ENCODE results near the gene MAP3K3.

Gene MAP3K3

DNA sequence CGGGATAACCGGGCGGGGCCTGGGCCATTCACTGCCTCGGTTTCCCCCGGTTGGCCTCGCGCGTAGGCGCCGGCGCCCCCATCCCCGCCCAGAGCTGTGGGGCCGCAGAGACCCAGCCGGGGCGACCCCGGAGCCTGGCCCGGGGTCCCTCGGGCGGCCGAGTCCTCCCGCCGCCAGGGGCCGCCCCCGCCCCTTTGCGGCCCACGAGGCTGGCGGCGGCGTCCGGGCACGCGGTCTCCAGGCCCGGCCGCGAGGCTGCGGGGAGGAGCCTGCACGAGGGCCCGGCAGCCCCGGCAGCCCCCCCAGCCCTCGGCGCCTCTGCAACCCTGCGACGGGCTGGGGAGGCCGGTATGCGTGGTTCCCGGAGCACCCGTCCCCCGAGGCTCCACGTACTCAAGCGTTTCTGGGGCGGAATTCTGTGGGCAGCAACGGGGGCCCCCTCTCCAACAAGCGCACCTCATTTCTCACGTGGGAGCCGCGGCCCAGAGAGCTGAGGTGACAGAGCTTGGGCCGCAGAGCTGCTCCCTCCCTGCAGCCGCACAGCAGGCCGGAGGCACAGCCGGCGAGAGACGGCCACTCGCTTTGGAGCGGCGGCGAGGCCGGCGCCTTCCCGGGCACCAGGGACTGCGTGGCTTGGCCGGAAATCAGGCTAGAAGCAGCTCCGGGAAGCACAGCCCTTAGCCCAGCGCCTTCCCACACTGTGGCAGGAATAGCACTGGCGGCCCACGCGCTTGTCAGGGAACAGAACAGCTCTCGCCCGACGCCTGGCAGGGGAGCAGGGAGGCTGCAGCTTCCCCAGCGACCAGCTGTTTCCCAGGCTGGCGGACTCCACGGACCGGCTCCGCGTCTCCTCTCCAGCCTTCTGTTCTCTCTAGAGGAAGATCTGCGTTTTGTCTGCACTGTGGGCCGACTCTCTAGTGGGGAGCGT is 78.6 kb downstream of the MAP3K3 start:
- peak overlapping the region; percentile 70 for H3K4me3 ChIP-seq (ENCODE audit: low read depth, low read length)
- H3K27me3 ChIP-seq (ENCODE audit: control insufficient read depth, insufficient read depth, low read length): no peaks in the 10 kb centered on the region
- peak overlapping the region; percentile 88 for H3K9ac ChIP-seq (ENCODE audit: low read length)
- H3K36me3 ChIP-seq (ENCODE audit: control insufficient read depth, insufficient read depth, low read length): peaks cover 31% of the 10 kb centered on the region
- H3K27ac ChIP-seq (ENCODE audit: low read depth, low read length): peak overlapping the region; percentile 84
- H3K4me1 ChIP-seq (ENCODE audit: control insufficient read depth, insufficient read depth, low read length): peaks cover 39% of the 10 kb centered on the region
- no peaks in the 10 kb centered on the region for H3K9me3 ChIP-seq (ENCODE audit: control insufficient read depth, insufficient read depth, low read depth, low read length)

DNA sequence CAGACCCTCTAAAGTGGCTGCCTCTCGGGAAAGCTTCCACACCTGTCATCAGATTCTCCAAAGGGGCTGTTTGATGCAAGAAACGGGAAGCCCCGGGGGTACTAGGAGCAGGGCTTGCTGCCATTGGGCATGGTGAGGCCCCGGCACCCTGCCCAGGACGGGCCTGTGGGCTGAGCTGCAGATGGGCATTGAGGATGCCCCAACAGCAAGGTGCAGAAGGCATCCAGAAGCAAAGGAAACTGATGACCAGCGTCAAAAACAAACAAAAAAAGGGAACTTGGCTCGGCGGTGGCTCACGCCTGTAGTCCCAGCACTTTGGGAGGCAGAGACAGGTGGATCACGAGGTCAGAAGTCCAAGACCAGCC is 79.2 kb downstream of the MAP3K3 start:
- H3K27ac ChIP-seq (ENCODE audit: low read depth, low read length): no peak overlapping the region
- H3K27me3 ChIP-seq (ENCODE audit: control insufficient read depth, insufficient read depth, low read length): no peaks in the 10 kb centered on the region
- peaks cover 39% of the 10 kb centered on the region for H3K4me1 ChIP-seq (ENCODE audit: control insufficient read depth, insufficient read depth, low read length)
- H3K4me3 ChIP-seq (ENCODE audit: low read depth, low read length): peak overlapping the region; percentile 70
- H3K9me3 ChIP-seq (ENCODE audit: control insufficient read depth, insufficient read depth, low read depth, low read length): no peaks in the 10 kb centered on the region
- H3K36me3 ChIP-seq (ENCODE audit: control insufficient read depth, insufficient read depth, low read length): peaks cover 37% of the 10 kb centered on the region
- peak overlapping the region; percentile 88 for H3K9ac ChIP-seq (ENCODE audit: low read length)

DNA sequence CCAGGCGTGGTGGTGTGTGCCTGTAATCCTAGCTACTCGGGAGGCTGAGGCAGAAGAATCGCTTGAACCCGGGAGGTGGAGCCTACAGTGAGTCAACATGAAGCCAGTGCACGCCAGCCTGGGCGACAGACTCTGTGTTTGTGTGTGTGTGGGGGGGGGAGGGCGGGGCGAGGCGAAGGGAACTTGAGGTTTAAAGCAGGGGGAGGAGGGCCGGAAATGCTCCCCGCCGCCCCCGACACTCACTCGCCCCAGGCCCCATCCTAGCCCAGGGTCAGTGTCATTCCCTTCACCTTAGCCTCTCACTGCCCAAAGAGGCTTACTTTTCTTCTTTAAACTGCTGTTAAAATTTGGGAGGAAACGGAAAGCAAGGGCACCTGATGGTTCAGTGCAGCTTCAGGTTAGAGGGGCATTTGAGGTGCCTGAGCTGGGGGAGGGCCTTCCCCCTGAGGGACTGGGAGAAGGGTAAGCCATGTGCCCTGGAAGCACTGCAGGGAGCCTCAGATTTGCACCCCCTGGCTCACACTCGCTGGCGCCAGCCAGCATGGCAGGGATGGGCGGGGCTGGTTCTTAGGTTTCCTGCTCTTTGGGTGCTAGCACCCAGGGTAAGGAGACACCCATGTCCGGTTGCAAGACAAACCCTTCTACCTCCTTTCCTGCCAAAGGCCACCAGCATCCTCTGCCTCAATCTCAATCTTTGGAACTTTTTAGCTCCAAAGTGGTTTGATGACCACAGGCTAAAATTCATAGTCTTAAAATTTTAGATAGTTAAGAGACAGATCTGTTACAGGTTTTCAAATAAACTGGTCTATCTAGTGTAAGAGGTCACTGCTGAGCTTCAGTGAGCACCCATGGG is 79.9 kb downstream of the MAP3K3 start:
- H3K4me1 ChIP-seq (ENCODE audit: control insufficient read depth, insufficient read depth, low read length): peaks cover 35% of the 10 kb centered on the region
- peak overlapping the region; percentile 24 for H3K9ac ChIP-seq (ENCODE audit: low read length)
- peaks cover 36% of the 10 kb centered on the region for H3K36me3 ChIP-seq (ENCODE audit: control insufficient read depth, insufficient read depth, low read length)
- H3K9me3 ChIP-seq (ENCODE audit: control insufficient read depth, insufficient read depth, low read depth, low read length): no peaks in the 10 kb centered on the region
- no peaks in the 10 kb centered on the region for H3K27me3 ChIP-seq (ENCODE audit: control insufficient read depth, insufficient read depth, low read length)
- H3K4me3 ChIP-seq (ENCODE audit: low read depth, low read length): peak overlapping the region; percentile 33; the same call in 1 of the 2 replicates
- no peak overlapping the region for H3K27ac ChIP-seq (ENCODE audit: low read depth, low read length)

DNA sequence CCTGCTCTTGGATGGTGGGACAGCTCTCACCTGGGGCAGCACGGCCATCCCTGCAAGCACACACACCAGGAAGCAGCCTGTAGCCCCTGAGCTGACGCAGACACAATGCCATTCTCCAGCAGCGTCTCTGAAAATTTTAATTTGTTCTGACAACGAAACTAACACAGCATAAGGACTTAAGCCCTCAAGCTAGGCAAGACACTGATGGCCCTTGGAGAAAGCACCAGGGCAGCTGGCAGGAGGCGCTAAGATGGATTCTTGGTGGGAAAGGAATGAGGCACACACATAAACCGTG is 80.5 kb downstream of the MAP3K3 start:
- no peak overlapping the region for H3K4me3 ChIP-seq (ENCODE audit: low read depth, low read length)
- H3K9me3 ChIP-seq (ENCODE audit: control insufficient read depth, insufficient read depth, low read depth, low read length): no peaks in the 10 kb centered on the region
- H3K27ac ChIP-seq (ENCODE audit: low read depth, low read length): no peak overlapping the region
- H3K4me1 ChIP-seq (ENCODE audit: control insufficient read depth, insufficient read depth, low read length): peaks cover 29% of the 10 kb centered on the region
- H3K9ac ChIP-seq (ENCODE audit: low read length): no peak overlapping the region
- H3K27me3 ChIP-seq (ENCODE audit: control insufficient read depth, insufficient read depth, low read length): no peaks in the 10 kb centered on the region
- H3K36me3 ChIP-seq (ENCODE audit: control insufficient read depth, insufficient read depth, low read length): peaks cover 35% of the 10 kb centered on the region

DNA sequence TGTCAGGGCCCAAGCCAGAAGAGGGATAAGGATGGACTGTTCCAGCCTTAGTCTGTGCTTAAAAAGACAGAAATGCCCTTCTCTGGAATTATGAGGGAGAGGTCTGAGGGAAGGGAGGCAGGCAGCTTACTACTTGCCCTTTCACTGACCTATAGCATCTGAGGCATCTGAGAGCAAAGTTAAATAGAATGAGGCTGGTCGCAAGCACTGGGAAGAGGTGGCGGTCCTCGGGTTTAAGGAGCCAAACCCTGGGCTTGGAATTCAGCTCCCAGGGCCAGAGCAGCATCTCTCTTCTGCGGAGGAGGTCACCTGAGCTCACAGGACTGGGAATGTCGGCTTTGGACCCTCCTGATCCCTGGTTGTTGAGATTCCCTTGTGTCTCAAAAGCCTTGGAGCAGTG is 80.8 kb downstream of the MAP3K3 start:
- Histone ChIP-seq H3K4me1 (ENCODE audit: control insufficient read depth, insufficient read depth, low read length) (peaks cover 25% of the 10 kb centered on the region), H3K4me3 (ENCODE audit: low read depth, low read length) (no peak overlapping the region), H3K27me3 (ENCODE audit: control insufficient read depth, insufficient read depth, low read length) (no peaks in the 10 kb centered on the region), H3K9ac (ENCODE audit: low read length) (no peak overlapping the region), H3K27ac (ENCODE audit: low read depth, low read length) (no peak overlapping the region), H3K36me3 (ENCODE audit: control insufficient read depth, insufficient read depth, low read length) (peaks cover 36% of the 10 kb centered on the region), H3K9me3 (ENCODE audit: control insufficient read depth, insufficient read depth, low read depth, low read length) (no peaks in the 10 kb centered on the region)

DNA sequence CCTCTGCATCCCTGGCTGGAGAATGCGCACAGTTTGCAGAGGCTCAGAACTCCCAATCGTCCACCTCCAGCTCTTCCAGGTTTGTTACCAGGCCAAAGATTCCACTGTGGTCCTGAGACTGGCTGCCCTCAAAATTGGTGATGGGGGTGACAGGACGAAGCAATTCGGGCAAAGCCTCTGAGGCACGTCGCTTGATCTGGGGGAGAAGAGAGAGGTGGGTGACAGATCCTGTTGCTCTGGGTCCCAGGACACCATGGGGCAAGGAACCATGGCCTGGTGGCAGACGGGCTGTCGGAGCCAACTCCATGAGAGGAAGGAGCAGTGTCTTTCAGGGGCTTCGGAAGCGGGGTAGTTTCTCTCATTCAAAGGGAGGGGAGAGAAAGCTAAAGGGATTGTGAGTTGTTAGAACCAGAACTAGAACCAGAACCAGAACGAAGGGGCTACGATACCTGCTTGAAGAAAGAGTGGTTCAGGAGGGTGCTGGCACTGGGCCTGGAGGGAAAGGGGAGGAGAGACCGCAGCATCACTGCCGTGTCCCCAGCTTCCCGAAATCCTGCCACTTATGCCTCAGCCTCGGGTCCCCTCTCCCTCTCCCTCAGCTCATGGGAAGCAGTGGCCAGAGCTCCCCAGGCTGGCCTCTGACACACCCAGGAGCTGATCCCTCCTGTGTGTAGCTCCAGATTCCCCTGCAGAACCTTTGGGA is 81.5 kb downstream of the MAP3K3 start:
- Histone ChIP-seq H3K36me3 (ENCODE audit: control insufficient read depth, insufficient read depth, low read length) (peaks cover 43% of the 10 kb centered on the region), H3K27ac (ENCODE audit: low read depth, low read length) (no peak overlapping the region), H3K9ac (ENCODE audit: low read length) (no peak overlapping the region), H3K4me3 (ENCODE audit: low read depth, low read length) (no peak overlapping the region), H3K9me3 (ENCODE audit: control insufficient read depth, insufficient read depth, low read depth, low read length) (no peaks in the 10 kb centered on the region), H3K27me3 (ENCODE audit: control insufficient read depth, insufficient read depth, low read length) (no peaks in the 10 kb centered on the region), H3K4me1 (ENCODE audit: control insufficient read depth, insufficient read depth, low read length) (peaks cover 20% of the 10 kb centered on the region)

DNA sequence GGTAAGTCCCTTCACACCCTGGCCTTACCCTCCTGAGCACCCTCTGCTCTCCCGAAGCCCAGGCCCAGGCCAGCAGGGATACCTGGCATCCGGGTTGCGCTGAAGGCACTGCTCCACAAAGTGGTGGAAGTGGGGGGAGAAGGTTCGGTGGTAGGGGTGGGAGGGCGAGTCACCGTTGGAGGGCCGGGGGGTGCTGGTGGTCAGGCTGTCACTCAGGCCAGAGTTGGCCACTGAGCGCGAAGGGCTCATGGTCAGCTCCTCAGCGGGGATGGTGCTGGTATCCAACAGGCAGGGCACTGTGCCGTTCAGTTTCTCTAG is 82.0 kb downstream of the MAP3K3 start:
- Histone ChIP-seq H3K27me3 (ENCODE audit: control insufficient read depth, insufficient read depth, low read length) (no peaks in the 10 kb centered on the region), H3K27ac (ENCODE audit: low read depth, low read length) (no peak overlapping the region), H3K4me1 (ENCODE audit: control insufficient read depth, insufficient read depth, low read length) (peaks cover 20% of the 10 kb centered on the region), H3K9me3 (ENCODE audit: control insufficient read depth, insufficient read depth, low read depth, low read length) (no peaks in the 10 kb centered on the region), H3K36me3 (ENCODE audit: control insufficient read depth, insufficient read depth, low read length) (peaks cover 48% of the 10 kb centered on the region), H3K4me3 (ENCODE audit: low read depth, low read length) (no peak overlapping the region), H3K9ac (ENCODE audit: low read length) (no peak overlapping the region)

DNA sequence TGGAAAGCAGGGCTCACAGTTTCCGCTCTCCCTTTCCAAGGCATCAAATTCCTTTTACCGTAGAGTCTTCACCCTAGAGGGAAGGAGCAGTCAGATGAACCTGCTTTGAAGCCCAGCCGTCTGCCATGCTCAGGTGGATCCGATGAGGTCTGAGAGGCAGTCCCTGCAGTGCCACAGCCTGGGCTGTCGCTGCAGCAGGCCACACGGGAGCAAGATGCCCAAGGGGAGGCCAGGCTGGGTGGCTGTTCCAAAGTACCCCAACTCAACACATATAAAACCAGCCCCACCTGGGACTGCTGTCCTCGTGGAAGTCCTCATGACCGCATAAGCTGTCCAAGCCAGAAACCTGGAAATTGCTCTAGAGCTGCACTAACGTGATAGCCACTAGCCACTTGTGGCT is 82.6 kb downstream of the MAP3K3 start:
- no peak overlapping the region for H3K9ac ChIP-seq (ENCODE audit: low read length)
- no peak overlapping the region for H3K4me3 ChIP-seq (ENCODE audit: low read depth, low read length)
- peaks cover 20% of the 10 kb centered on the region for H3K4me1 ChIP-seq (ENCODE audit: control insufficient read depth, insufficient read depth, low read length)
- H3K27ac ChIP-seq (ENCODE audit: low read depth, low read length): no peak overlapping the region
- no peaks in the 10 kb centered on the region for H3K27me3 ChIP-seq (ENCODE audit: control insufficient read depth, insufficient read depth, low read length)
- H3K9me3 ChIP-seq (ENCODE audit: control insufficient read depth, insufficient read depth, low read depth, low read length): no peaks in the 10 kb centered on the region
- H3K36me3 ChIP-seq (ENCODE audit: control insufficient read depth, insufficient read depth, low read length): peaks cover 54% of the 10 kb centered on the region

DNA sequence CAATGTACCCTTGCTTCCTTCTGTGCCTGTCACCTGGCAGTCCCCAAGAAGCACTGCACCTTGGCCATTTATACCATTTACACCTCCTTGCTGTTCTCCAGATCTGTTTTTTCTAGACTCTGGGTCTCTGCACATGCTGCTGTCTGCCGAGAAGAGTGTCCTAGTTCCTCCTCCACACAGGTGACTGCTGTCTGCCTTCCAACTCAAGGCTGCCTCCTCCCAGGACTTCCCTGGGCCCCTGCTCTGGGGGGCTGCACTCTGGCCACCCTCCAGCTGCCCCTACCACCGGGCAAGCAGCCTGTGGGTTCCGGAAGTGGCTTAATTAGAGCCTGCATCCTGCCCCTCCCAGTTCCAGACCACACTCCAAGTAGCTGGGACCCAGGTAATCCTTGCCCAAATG is 83.4 kb downstream of the MAP3K3 start:
- H3K27me3 ChIP-seq (ENCODE audit: control insufficient read depth, insufficient read depth, low read length): no peaks in the 10 kb centered on the region
- no peak overlapping the region for H3K27ac ChIP-seq (ENCODE audit: low read depth, low read length)
- H3K9me3 ChIP-seq (ENCODE audit: control insufficient read depth, insufficient read depth, low read depth, low read length): no peaks in the 10 kb centered on the region
- peaks cover 20% of the 10 kb centered on the region for H3K4me1 ChIP-seq (ENCODE audit: control insufficient read depth, insufficient read depth, low read length)
- peaks cover 61% of the 10 kb centered on the region for H3K36me3 ChIP-seq (ENCODE audit: control insufficient read depth, insufficient read depth, low read length)
- no peak overlapping the region for H3K4me3 ChIP-seq (ENCODE audit: low read depth, low read length)
- no peak overlapping the region for H3K9ac ChIP-seq (ENCODE audit: low read length)

DNA sequence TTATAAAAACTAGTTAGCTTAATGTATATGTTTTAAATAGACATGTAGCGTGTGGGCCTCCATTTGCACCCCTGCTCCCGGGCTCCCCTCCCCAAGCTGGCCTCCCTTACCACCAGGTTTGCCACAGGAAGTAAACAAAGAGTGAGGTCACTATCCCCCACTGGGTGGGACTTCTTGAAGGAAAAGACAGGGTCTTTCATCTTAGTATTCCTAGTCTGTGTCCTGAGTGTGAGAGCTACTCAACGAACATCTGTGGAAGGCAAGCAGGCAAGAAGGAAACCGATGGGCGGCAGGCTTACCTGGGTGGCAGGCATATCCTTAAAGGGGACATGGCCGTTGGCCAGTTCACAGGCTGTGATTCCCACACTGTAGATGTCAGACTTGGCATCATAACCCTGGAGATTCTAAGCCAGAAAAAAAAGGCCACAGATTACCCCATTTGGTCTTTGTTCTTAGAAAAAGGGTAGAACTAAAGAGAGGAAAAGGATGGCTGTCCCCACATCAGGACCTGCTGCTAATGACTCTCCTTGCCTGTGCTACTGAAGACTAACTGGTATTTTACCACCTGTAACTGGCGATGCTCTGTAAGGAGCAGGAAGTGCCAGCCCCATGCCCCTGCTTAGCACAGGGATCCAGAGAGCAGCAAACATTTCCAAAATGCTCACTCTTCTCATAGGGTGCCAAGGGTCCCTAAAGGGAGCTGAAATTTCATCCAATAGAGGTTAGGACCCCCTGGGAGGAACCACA is 84.3 kb downstream of the MAP3K3 start:
- Histone ChIP-seq H3K4me3 (ENCODE audit: low read depth, low read length) (no peak overlapping the region), H3K27ac (ENCODE audit: low read depth, low read length) (no peak overlapping the region), H3K27me3 (ENCODE audit: control insufficient read depth, insufficient read depth, low read length) (no peaks in the 10 kb centered on the region), H3K9ac (ENCODE audit: low read length) (no peak overlapping the region), H3K36me3 (ENCODE audit: control insufficient read depth, insufficient read depth, low read length) (peaks cover 64% of the 10 kb centered on the region), H3K9me3 (ENCODE audit: control insufficient read depth, insufficient read depth, low read depth, low read length) (no peaks in the 10 kb centered on the region), H3K4me1 (ENCODE audit: control insufficient read depth, insufficient read depth, low read length) (peaks cover 12% of the 10 kb centered on the region)
